Mesenchymal stem cell (in vitro differentiated cells and primary cell): ENCODE results near the gene IRF4.

Experiments used
- DNase-seq: peaks from one replicate; pipeline ENCODE4 v3.0.0-alpha.2; 2013
- H2AFZ ChIP-seq: one replicate; pipeline ENCODE4 v1.6.1; 2013; ENCODE audit warnings: low read depth, mild to moderate bottlenecking, control low read depth, inconsistent platforms, low read length, moderate library complexity
- H2AK5ac ChIP-seq: 2 replicates; pipeline ENCODE4 v1.6.1; 2013; ENCODE audit warnings: low read length, moderate library complexity, mild to moderate bottlenecking, inconsistent platforms; ENCODE audit not compliant: severe bottlenecking
- H2BK120ac ChIP-seq: one replicate; pipeline ENCODE4 v1.6.1; 2013; ENCODE audit warnings: low read depth, mild to moderate bottlenecking, inconsistent platforms, low read length, moderate library complexity
- H2BK12ac ChIP-seq, 2 experiments: one replicate each; pipeline ENCODE4 v1.6.1; 2013; ENCODE audit warnings: inconsistent platforms in 2 of 2, low read length in 2 of 2, mild to moderate bottlenecking in 2 of 2, moderate library complexity in 2 of 2, control low read depth in 1 of 2
- H2BK15ac ChIP-seq: one replicate; pipeline ENCODE4 v1.6.1; 2013; ENCODE audit warnings: mild to moderate bottlenecking, low read depth, inconsistent platforms; ENCODE audit not compliant: poor library complexity, severe bottlenecking
- H2BK5ac ChIP-seq: 2 replicates; pipeline ENCODE4 v1.6.1; 2013; ENCODE audit warnings: low read depth, mild to moderate bottlenecking, low read length, control low read depth, inconsistent platforms; ENCODE audit not compliant: poor library complexity, severe bottlenecking
- H3K14ac ChIP-seq, 2 experiments: one replicate each; pipeline ENCODE4 v1.6.1; 2013; ENCODE audit warnings: inconsistent platforms in 2 of 2, low read length in 2 of 2, control low read depth in 1 of 2, mild to moderate bottlenecking in 1 of 2, moderate library complexity in 1 of 2
- H3K18ac ChIP-seq, 2 experiments: one replicate each; pipeline ENCODE4 v1.6.1; 2013; ENCODE audit warnings: inconsistent platforms in 2 of 2, low read length in 2 of 2, control low read depth in 1 of 2, low read depth in 1 of 2, mild to moderate bottlenecking in 1 of 2
- H3K23ac ChIP-seq, 2 experiments: one replicate each; pipeline ENCODE4 v1.6.1; 2013; ENCODE audit warnings: inconsistent platforms in 2 of 2, low read length in 2 of 2, mild to moderate bottlenecking in 2 of 2, moderate library complexity in 2 of 2, control low read depth in 1 of 2
- H3K27ac ChIP-seq: 2 replicates; pipeline ENCODE4 v1.5.1; 2013; ENCODE audit warnings: mild to moderate bottlenecking, moderate library complexity, low read length, control low read depth, inconsistent platforms; ENCODE audit not compliant: poor library complexity, severe bottlenecking
- H3K27me3 ChIP-seq, 2 experiments: 2 replicates each; pipeline versions ENCODE4 v1.6.1 to v1.7.0; 2013; ENCODE audit warnings: low read length in 2 of 2, mild to moderate bottlenecking in 2 of 2, moderate library complexity in 2 of 2, control low read depth in 1 of 2, inconsistent platforms in 1 of 2; ENCODE audit not compliant: control insufficient read depth in 1 of 2, insufficient read depth in 1 of 2
- H3K36me3 ChIP-seq, 2 experiments: 2 replicates each; pipeline versions ENCODE4 v1.6.1 to v1.7.0; 2013; ENCODE audit warnings: low read length in 2 of 2, control low read depth in 1 of 2, inconsistent platforms in 1 of 2, low read depth in 1 of 2, mild to moderate bottlenecking in 1 of 2; ENCODE audit not compliant: insufficient read depth in 2 of 2, control insufficient read depth in 1 of 2
- H3K4ac ChIP-seq, 2 experiments: one replicate each; pipeline ENCODE4 v1.6.1; 2013; ENCODE audit warnings: inconsistent platforms in 2 of 2, low read length in 2 of 2, mild to moderate bottlenecking in 2 of 2, moderate library complexity in 2 of 2, control low read depth in 1 of 2, low read depth in 1 of 2
- H3K4me1 ChIP-seq: 2 replicates; pipeline ENCODE4 v1.6.1; 2013; ENCODE audit warnings: low read depth, low read length, control low read depth; ENCODE audit not compliant: control insufficient read depth, insufficient read depth
- H3K4me2 ChIP-seq: 2 replicates; pipeline ENCODE4 v1.6.1; 2013; ENCODE audit warnings: low read length, mild to moderate bottlenecking, inconsistent platforms; ENCODE audit not compliant: poor library complexity, severe bottlenecking
- H3K4me3 ChIP-seq, 2 experiments: 2 replicates each; pipeline versions ENCODE4 v1.5.1 to v1.7.0; 2013; ENCODE audit warnings: low read length in 2 of 2, mild to moderate bottlenecking in 2 of 2, control low read depth in 1 of 2, low read depth in 1 of 2; ENCODE audit not compliant: insufficient read depth in 1 of 2
- H3K79me1 ChIP-seq: replicated peaks from 2 replicates; pipeline ENCODE4 v1.6.1; 2013; ENCODE audit warnings: mild to moderate bottlenecking, control low read depth, low read length, inconsistent platforms; ENCODE audit not compliant: poor library complexity, severe bottlenecking
- H3K9ac ChIP-seq: 2 replicates; pipeline ENCODE4 v1.7.0; 2013; ENCODE audit warnings: mild to moderate bottlenecking, low read length, moderate library complexity
- H3K9me3 ChIP-seq: 2 replicates; pipeline ENCODE4 v1.7.0; 2013; ENCODE audit warnings: mild to moderate bottlenecking, low read length; ENCODE audit not compliant: control insufficient read depth
- H4K8ac ChIP-seq: one replicate; pipeline ENCODE4 v1.6.1; 2013; ENCODE audit warnings: inconsistent platforms, mild to moderate bottlenecking, low read length, moderate library complexity
- H4K91ac ChIP-seq: one replicate; pipeline ENCODE4 v1.6.1; 2013; ENCODE audit warnings: mild to moderate bottlenecking, low read length, inconsistent platforms
- WGBS: methylation state at CpG from one replicate; pipeline ENCODE4 v1.1.7; 2013; ENCODE audit warnings: mixed read lengths; 5-methylcytosine and 5-hydroxymethylcytosine counted together

IRF4 gene

GRCh38 chr6:400815-401214 lies 9.3 kb downstream of the IRF4 start:
- Histone ChIP-seq H3K79me1 (no peaks in the 10 kb centered on the region), H3K14ac (no peak overlapping the region), H2AFZ (no peak overlapping the region), H3K36me3 (peaks cover 0 to 41% of the 10 kb centered on the region in 2 experiments), H3K9me3 (peaks cover 26% of the 10 kb centered on the region), H2BK15ac (no peak overlapping the region), H2BK120ac (no peak overlapping the region), H3K4me1 (no peaks in the 10 kb centered on the region), H3K9ac (no peak overlapping the region), H2BK12ac (no peak overlapping the region), H3K23ac (no peak overlapping the region), H3K4ac (no peak overlapping the region), H3K4me2 (no peak overlapping the region), H3K18ac (no peak overlapping the region), H3K27me3 (peaks cover 24 to 35% of the 10 kb centered on the region in 2 experiments), H3K4me3 (no peak overlapping the region), H2AK5ac (no peak overlapping the region), H3K27ac (no peak overlapping the region), H4K8ac (no peak overlapping the region), H4K91ac (no peak overlapping the region), H2BK5ac (no peak overlapping the region)
- WGBS: 89% methylated on average over 3 of the region's 6 CpGs
- no peak for DNase-seq

GRCh38 chr6:401239-401993 lies 9.9 kb downstream of the IRF4 start:
- Histone ChIP-seq H3K4me1 (no peaks in the 10 kb centered on the region), H3K27ac (no peak overlapping the region)

GRCh38 chr6:401994-402640 lies 10.6 kb downstream of the IRF4 start:
- H3K4me3 ChIP-seq: no peak overlapping the region
- no peaks in the 10 kb centered on the region for H3K79me1 ChIP-seq
- 87% methylated on average over 14 of the region's 14 CpGs for WGBS
- H3K27ac ChIP-seq: no peak overlapping the region
- H3K14ac ChIP-seq: no peak overlapping the region
- no peak overlapping the region for H2BK12ac ChIP-seq
- H3K18ac ChIP-seq: no peak overlapping the region
- H2BK15ac ChIP-seq: no peak overlapping the region
- H2AFZ ChIP-seq: no peak overlapping the region
- no peak overlapping the region for H4K8ac ChIP-seq
- H3K4ac ChIP-seq: no peak overlapping the region
- no peak overlapping the region for H2BK5ac ChIP-seq
- H3K27me3 ChIP-seq: peaks cover 18 to 29% of the 10 kb centered on the region in 2 experiments
- H3K23ac ChIP-seq: no peak overlapping the region
- DNase-seq: no peak
- H2AK5ac ChIP-seq: no peak overlapping the region
- H2BK120ac ChIP-seq: no peak overlapping the region
- peaks cover 27% of the 10 kb centered on the region for H3K9me3 ChIP-seq
- H3K4me2 ChIP-seq: no peak overlapping the region
- H3K4me1 ChIP-seq: no peaks in the 10 kb centered on the region
- H4K91ac ChIP-seq: no peak overlapping the region
- no peak overlapping the region for H3K9ac ChIP-seq
- peaks cover 0 to 36% of the 10 kb centered on the region in 2 experiments for H3K36me3 ChIP-seq

More at GRCh38 chr6:401239-401993, 9.9 kb downstream of the IRF4 start:
- Histone ChIP-seq H3K9ac (no peak overlapping the region), H3K27me3 (peaks cover 20 to 30% of the 10 kb centered on the region in 2 experiments), H3K23ac (no peak overlapping the region), H3K18ac (no peak overlapping the region), H2BK12ac (no peak overlapping the region), H4K8ac (no peak overlapping the region), H2AFZ (no peak overlapping the region), H3K14ac (no peak overlapping the region), H2AK5ac (no peak overlapping the region), H2BK120ac (no peak overlapping the region), H3K4me3 (no peak overlapping the region), H3K4ac (no peak overlapping the region), H3K79me1 (no peaks in the 10 kb centered on the region), H3K9me3 (peaks cover 27% of the 10 kb centered on the region), H4K91ac (no peak overlapping the region), H3K36me3 (peaks cover 0 to 38% of the 10 kb centered on the region in 2 experiments), H2BK5ac (no peak overlapping the region), H2BK15ac (no peak overlapping the region), H3K4me2 (no peak overlapping the region)
- no peak for DNase-seq
- 88% methylated on average over 27 of the region's 27 CpGs for WGBS

- Histone ChIP-seq H3K9ac (no peak overlapping the region), H2BK5ac (no peak overlapping the region), H2BK15ac (no peak overlapping the region), H3K27ac (no peak overlapping the region), H3K23ac (no peak overlapping the region), H3K27me3 (peaks cover 8 to 20% of the 10 kb centered on the region in 2 experiments), H3K4me1 (no peaks in the 10 kb centered on the region), H3K14ac (no peak overlapping the region), H3K4ac (no peak overlapping the region), H3K79me1 (no peaks in the 10 kb centered on the region), H3K4me3 (no peak overlapping the region), H2AFZ (no peak overlapping the region), H2BK120ac (no peak overlapping the region), H3K9me3 (peaks cover 27% of the 10 kb centered on the region), H4K91ac (no peak overlapping the region), H3K4me2 (no peak overlapping the region), H3K18ac (no peak overlapping the region), H2AK5ac (no peak overlapping the region), H2BK12ac (no peak overlapping the region), H3K36me3 (peaks cover 0 to 36% of the 10 kb centered on the region in 2 experiments), H4K8ac (no peak overlapping the region)
- WGBS: 87% methylated on average over 17 of the region's 17 CpGs
- no peak for DNase-seq
Observed at GRCh38 chr6:402901-403658, 11.5 kb downstream of the IRF4 start.
